H1 (cell line): ENCODE results near the gene UNK.
A peak's percentile ranks its signal among the peaks of the same experiment; 100 is the strongest.

Source experiments
- CHD2 ChIP-seq: IDR thresholded peaks from 2 replicates; pipeline ENCODE4 v1.6.1; 2012; ENCODE audit warnings: low read length, improper control_type of control experiment
- CREB1 ChIP-seq: IDR thresholded peaks from 2 replicates; pipeline ENCODE4 v1.6.1; 2012; ENCODE audit warnings: inconsistent platforms
- EP300 ChIP-seq, 2 experiments: IDR thresholded peaks; 1 replicate in 1 of 2; 2 replicates in 1 of 2; pipeline ENCODE4 v1.6.1; 2011 to 2012; ENCODE audit warnings: low read depth in 2 of 2, low read length in 2 of 2, mild to moderate bottlenecking in 2 of 2, borderline replicate concordance in 1 of 2, inconsistent platforms in 1 of 2, moderate library complexity in 1 of 2
- EZH2 ChIP-seq: fragments of 200-600 bp; sonication (generic); IDR thresholded peaks from 2 replicates; pipeline ENCODE4 v1.7.1; 2012; ENCODE audit warnings: low read depth, mild to moderate bottlenecking, moderate library complexity, low read length, inconsistent platforms; ENCODE audit not compliant: severe bottlenecking
- GABPA ChIP-seq: IDR thresholded peaks from 2 replicates; pipeline ENCODE4 v1.6.1; 2011; ENCODE audit warnings: mild to moderate bottlenecking, low read length, moderate library complexity, borderline replicate concordance; ENCODE audit not compliant: insufficient read depth
- HDAC2 ChIP-seq, 2 experiments: fragments of 300-600 bp in 1 of 2; sonication (generic) in 1 of 2; IDR thresholded peaks; 2 replicates each; pipeline ENCODE4 v1.6.1; 2011 to 2012; ENCODE audit warnings: low read depth in 2 of 2, low read length in 2 of 2, mild to moderate bottlenecking in 2 of 2, moderate library complexity in 2 of 2, borderline replicate concordance in 1 of 2, inconsistent platforms in 1 of 2
- POLR2A ChIP-seq, 2 experiments: IDR thresholded peaks; 1 replicate in 1 of 2; 2 replicates in 1 of 2; pipeline ENCODE4 v1.6.1; 2011; ENCODE audit warnings: low read depth in 2 of 2, low read length in 2 of 2, mild to moderate bottlenecking in 2 of 2; ENCODE audit errors: control extremely low read depth in 1 of 2
- POLR2AphosphoS5 ChIP-seq: IDR thresholded peaks from 2 replicates; pipeline ENCODE4 v1.6.1; 2011; ENCODE audit warnings: low read depth, low read length
- SAP30 ChIP-seq: fragments of 300-600 bp; sonication (generic); IDR thresholded peaks from 2 replicates; pipeline ENCODE4 v1.7.1; 2012; ENCODE audit warnings: low read length, moderate library complexity, mild to moderate bottlenecking, inconsistent platforms; ENCODE audit not compliant: insufficient read depth, insufficient replicate concordance
- TF ChIP-seq, protein P1 (sequence below): IDR thresholded peaks from 2 replicates; pipeline ENCODE4 v1.6.1; 2011; ENCODE audit warnings: low read depth, mild to moderate bottlenecking, low read length; ENCODE audit not compliant: insufficient read depth
- TF ChIP-seq, protein P2 (sequence below), 3 experiments: IDR thresholded peaks; 1 replicate in 2 of 3; 2 replicates in 1 of 3; pipeline versions ENCODE4 v1.5.1 to v1.6.1; 2011; ENCODE audit warnings: low read length in 3 of 3, mild to moderate bottlenecking in 3 of 3, inconsistent platforms in 2 of 3, low read depth in 1 of 3, moderate library complexity in 1 of 3; ENCODE audit not compliant: insufficient read depth in 1 of 3; ENCODE audit errors: control extremely low read depth in 1 of 3
- TF ChIP-seq, protein P3 (sequence below): IDR thresholded peaks from 2 replicates; pipeline ENCODE4 v1.6.1; 2012; ENCODE audit warnings: inconsistent platforms
- TF ChIP-seq, protein P4 (sequence below): IDR thresholded peaks from 2 replicates; pipeline ENCODE4 v1.6.1; 2012; ENCODE audit warnings: low read length, inconsistent platforms

DNA sequence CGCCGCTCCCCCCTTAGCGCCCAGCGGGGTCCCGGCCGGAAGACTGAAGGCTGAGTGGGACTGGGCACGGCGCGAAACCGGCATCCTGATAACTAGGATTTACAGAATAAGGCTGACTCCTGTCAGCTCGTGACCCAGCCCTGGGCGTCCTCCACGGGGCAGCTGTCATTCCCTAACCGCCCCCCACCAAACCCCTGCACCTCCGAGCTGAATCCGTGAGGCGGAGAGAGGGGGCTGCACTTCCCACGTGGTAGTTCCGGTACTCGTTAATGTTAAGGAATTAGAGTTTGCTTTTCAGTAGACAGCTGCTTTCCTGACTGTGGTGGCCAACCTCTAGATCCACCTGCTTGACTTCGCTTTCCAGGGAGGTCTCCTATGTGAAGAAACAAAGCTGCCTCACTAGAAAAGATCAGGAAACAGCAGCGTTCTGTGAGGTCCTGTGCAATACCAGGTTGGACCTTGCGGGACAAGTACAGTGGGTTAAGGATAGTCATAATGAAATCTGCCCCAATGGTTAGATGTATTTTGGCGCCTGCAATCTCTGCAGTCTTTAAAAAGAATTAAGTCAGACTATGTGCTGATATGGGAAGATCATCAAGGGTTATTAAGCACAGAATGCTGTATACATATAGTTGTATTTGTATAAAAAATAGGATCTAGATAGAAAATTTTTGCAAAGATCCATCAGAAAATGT, 71.6 kb downstream of the UNK start:
- TF ChIP-seq CHD2, result no peak
- TF ChIP-seq GABPA, result no peak
- TF ChIP-seq EZH2, result no peak
- no peak for TF ChIP-seq EP300 (IDR thresholded peaks at IDR 0.05; ENCODE audit: borderline replicate concordance in 1 of 2, low read depth in 2 of 2, low read length in 2 of 2)
- TF ChIP-seq, protein P1, sequence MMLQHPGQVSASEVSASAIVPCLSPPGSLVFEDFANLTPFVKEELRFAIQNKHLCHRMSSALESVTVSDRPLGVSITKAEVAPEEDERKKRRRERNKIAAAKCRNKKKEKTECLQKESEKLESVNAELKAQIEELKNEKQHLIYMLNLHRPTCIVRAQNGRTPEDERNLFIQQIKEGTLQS, result no peak
- TF ChIP-seq HDAC2 (IDR thresholded peaks at IDR 0.05; ENCODE audit: borderline replicate concordance in 1 of 2, low read depth in 2 of 2, low read length in 2 of 2), result peak; percentile 6 to 98; a peak in 1 of 4 replicates
- TF ChIP-seq, protein P2, sequence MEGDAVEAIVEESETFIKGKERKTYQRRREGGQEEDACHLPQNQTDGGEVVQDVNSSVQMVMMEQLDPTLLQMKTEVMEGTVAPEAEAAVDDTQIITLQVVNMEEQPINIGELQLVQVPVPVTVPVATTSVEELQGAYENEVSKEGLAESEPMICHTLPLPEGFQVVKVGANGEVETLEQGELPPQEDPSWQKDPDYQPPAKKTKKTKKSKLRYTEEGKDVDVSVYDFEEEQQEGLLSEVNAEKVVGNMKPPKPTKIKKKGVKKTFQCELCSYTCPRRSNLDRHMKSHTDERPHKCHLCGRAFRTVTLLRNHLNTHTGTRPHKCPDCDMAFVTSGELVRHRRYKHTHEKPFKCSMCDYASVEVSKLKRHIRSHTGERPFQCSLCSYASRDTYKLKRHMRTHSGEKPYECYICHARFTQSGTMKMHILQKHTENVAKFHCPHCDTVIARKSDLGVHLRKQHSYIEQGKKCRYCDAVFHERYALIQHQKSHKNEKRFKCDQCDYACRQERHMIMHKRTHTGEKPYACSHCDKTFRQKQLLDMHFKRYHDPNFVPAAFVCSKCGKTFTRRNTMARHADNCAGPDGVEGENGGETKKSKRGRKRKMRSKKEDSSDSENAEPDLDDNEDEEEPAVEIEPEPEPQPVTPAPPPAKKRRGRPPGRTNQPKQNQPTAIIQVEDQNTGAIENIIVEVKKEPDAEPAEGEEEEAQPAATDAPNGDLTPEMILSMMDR (IDR thresholded peaks at IDR 0.05; ENCODE audit: control extremely low read depth in 1 of 3, insufficient read depth in 1 of 3, low read depth in 1 of 3, low read length in 3 of 3), result peak in 2 of 3 experiments; percentile 48 to 61; a peak in 3 of 4 replicates
- no peak for TF ChIP-seq POLR2AphosphoS5
- TF ChIP-seq POLR2A (IDR thresholded peaks at IDR 0.05; ENCODE audit: control extremely low read depth in 1 of 2, low read depth in 2 of 2, low read length in 2 of 2), result no peak
- TF ChIP-seq, protein P3, sequence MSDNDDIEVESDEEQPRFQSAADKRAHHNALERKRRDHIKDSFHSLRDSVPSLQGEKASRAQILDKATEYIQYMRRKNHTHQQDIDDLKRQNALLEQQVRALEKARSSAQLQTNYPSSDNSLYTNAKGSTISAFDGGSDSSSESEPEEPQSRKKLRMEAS, result peak; percentile 60
- TF ChIP-seq, protein P4, sequence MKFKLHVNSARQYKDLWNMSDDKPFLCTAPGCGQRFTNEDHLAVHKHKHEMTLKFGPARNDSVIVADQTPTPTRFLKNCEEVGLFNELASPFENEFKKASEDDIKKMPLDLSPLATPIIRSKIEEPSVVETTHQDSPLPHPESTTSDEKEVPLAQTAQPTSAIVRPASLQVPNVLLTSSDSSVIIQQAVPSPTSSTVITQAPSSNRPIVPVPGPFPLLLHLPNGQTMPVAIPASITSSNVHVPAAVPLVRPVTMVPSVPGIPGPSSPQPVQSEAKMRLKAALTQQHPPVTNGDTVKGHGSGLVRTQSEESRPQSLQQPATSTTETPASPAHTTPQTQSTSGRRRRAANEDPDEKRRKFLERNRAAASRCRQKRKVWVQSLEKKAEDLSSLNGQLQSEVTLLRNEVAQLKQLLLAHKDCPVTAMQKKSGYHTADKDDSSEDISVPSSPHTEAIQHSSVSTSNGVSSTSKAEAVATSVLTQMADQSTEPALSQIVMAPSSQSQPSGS, result no peak
- TF ChIP-seq SAP30, result peak; percentile 95
- TF ChIP-seq CREB1, result no peak
